GM10248 (cell line): ENCODE data around the gene CBX5.
A peak's percentile ranks its signal among the peaks of the same experiment; 100 is the strongest.
"Not testable (repeated sequence)": the region's sequence is repeated elsewhere in the genome, so short reads cannot be mapped to it uniquely, and the experiment has no call there.

Experiments used
- CTCF ChIA-PET: fragments of 300-600 bp; sonication (Branson Sonifier 250); formaldehyde crosslinking; extraction: SDS; loops from one replicate; lab custom pipeline; 2021; ENCODE audit warnings: antibody characterized with exemption; lab: Yijun Ruan, JAX
- POLR2A ChIA-PET: fragments of 350-650 bp; sonication (Branson Sonifier 250); formaldehyde crosslinking; extraction: SDS; loops from one replicate; lab custom pipeline; 2020; ENCODE audit warnings: antibody characterized with exemption; lab: Yijun Ruan, JAX
- DNase-seq: peaks from one replicate; pipeline ENCODE4 v3.0.0; 2012; ENCODE audit errors: extremely low spot score
- CTCF ChIP-seq: IDR thresholded peaks from 2 replicates; pipeline ENCODE4 v1.5.1; 2012; ENCODE audit warnings: mild to moderate bottlenecking, low read depth; ENCODE audit errors: extremely low read depth, missing control alignments, control extremely low read depth

The CBX5 gene

DNA sequence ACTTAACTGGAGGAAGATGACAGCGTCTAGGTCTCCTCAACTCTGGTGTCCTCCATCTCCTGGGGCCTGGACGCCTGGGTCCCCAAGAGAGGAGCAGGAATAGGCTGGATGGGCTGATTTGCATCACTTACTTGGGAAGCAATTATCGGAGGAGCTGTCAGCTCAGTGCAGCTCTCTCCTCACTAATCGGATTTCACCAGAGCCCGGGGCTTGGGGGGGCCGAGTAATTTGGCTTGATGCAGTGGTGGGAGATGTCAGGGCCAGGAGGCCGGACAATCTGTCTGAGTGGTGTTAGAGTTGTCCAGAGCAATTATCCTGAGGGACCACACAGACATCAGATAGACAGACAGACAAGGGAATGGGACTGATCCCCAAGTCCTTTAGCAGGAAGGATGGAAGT lies 86.5 kb downstream of the CBX5 start:
- CTCF ChIA-PET = interaction anchor here (1.5 to 11.3 kb wide), 7 partner anchors 8 to 187 kb away, joined by 7 to 214 read pairs (median 82); partner anchors contain the start of genes HOXC5, HOXC6 and HOXC8
- POLR2A ChIA-PET = interaction anchor here (0.5 kb wide), 1 partner anchor 184 kb away, joined by 8 read pairs; the partner anchor contains the start of gene HOXC8
- no peak for TF ChIP-seq CTCF
- no peak for DNase-seq

DNA sequence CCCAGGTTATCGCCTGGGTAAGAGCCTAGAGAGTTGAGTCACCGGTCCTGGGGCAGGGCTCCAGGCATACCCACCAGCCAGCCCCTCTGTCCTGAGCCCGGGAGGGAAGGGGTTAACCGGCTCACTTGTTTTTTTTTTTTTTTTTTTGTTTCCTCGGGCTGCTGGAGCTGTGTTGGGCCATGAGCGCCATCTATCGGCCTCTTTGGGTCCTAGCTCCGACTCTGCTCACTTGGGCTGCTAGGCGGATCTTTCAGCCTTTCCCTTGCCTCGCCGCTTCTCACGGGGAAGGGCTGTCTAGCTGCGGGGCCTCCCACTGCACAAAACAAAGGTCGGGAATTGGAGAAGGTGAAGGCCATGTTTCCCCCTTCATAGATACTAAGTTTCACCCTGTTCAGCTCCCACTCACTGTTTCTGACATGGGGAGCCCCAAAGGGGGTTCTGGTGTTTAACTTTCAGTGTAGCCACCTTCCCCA lies 88.3 kb downstream of the CBX5 start:
- peak; percentile 81 for DNase-seq
- POLR2A ChIA-PET = interaction anchor here (0.6 kb wide), 1 partner anchor 18 kb away, joined by 7 read pairs; no protein-coding TSS in a partner anchor
- CTCF ChIA-PET = interaction anchor here (0.6 to 11.3 kb wide), 35 partner anchors 8 to 489 kb away, joined by 3 to 214 read pairs (median 5); partner anchors contain the start of genes HOXC10, HOXC4, HOXC5 and HOXC6
- TF ChIP-seq CTCF = peak; percentile 81

- no peak for TF ChIP-seq CTCF
- no peak for DNase-seq
- ChIA-PET CTCF (interaction anchor here (0.7 to 11.3 kb wide), 31 partner anchors 10 to 489 kb away, joined by 3 to 214 read pairs (median 7); partner anchors contain the start of genes HOXC10, HOXC4, HOXC5 and HOXC6), POLR2A (no interaction called here)
Measured at GRCh38 chr12:54191126-54191525, 88.8 kb downstream of the CBX5 start.

DNA sequence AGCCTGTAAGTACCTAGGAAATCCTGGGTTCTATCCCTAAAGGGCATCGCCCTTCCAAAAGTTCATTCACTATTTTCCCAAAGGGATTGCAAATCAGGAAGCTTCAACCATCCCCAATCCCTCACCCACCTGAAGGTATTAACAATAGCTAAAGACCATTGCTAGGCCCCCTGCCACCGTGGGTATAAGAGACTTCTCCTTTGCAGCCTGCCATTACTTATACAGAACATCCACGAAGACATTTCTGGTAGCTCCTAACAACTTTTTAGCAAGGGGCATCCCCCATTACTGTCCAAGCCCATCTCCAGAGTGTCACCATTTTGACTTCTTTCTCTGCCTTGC lies 90.8 kb downstream of the CBX5 start:
- DNase-seq = no peak
- no peak for TF ChIP-seq CTCF
- ChIA-PET CTCF (interaction anchor here (1.1 to 11.3 kb wide), 11 partner anchors 12 to 339 kb away, joined by 3 to 214 read pairs (median 4); partner anchors contain the start of genes HOXC5, HOXC6 and HOXC8), POLR2A (no interaction called here)

DNA sequence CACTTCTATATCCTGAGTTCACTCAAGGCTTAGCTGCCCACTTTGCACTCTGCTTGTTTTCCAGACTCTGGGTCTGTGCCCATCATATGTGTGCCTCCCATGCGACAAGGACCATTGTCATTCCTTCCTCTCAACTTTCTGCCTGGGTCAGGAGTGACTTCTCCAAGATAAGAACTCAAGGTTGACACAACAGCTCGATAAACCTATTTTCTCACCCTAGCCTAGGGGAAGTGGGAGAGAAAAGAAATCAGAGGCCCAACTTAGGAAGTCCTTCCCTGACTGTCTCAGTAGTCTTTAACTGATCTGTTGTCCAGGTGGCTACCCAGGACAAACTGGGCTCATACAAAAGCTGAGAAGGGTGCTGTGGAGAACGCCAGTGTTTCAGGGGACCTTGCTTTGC lies 92.8 kb downstream of the CBX5 start:
- TF ChIP-seq CTCF = no peak
- CTCF ChIA-PET = interaction anchor here (0.7 to 11.3 kb wide), 11 partner anchors 12 to 181 kb away, joined by 3 to 139 read pairs (median 4); partner anchors contain the start of genes HOXC4, HOXC5 and HOXC8
- no peak for DNase-seq
- POLR2A ChIA-PET = interaction anchor here (0.6 kb wide), 1 partner anchor 178 kb away, joined by 9 read pairs; the partner anchor contains the start of gene HOXC8

GRCh38 chr12:54185919-54186318 lies 94.0 kb downstream of the CBX5 start:
- CTCF ChIA-PET = interaction anchor here (1.3 to 10.2 kb wide), 6 partner anchors 13 to 153 kb away, joined by 3 to 108 read pairs (median 4); partner anchors contain the start of genes HOXC4 and HOXC5
- DNase-seq = no peak
- POLR2A ChIA-PET = no interaction called here
- no peak for TF ChIP-seq CTCF

DNA sequence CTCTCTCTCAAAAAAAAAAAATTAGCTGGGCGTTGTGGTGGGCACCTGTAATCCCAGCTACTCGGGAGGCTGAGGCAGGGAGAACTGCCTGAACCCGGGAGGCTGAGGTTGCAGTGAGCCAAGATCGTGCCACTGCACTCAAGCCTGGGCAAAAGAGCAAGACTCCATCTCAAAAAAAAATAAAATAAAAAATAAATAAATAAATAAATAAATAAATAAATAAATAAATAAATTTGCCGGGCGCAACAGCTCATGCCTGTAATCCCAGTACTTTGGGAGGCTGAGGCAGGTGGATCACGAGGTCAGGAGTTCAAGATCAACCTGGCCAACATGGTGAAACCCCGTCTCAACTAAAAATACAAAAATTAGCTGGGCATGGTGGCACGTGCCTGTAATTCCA lies 94.6 kb downstream of the CBX5 start:
- DNase-seq, POLR2A ChIA-PET: not testable (repeated sequence)
- CTCF ChIA-PET = interaction anchor here (2.0 to 10.2 kb wide), 3 partner anchors 16 to 132 kb away, joined by 4 to 108 read pairs (median 23); partner anchors contain the start of gene HOXC4
